ENCODE data around the gene BDKRB2. TPM values are rescaled to one million over a fixed set of nuclear protein-coding genes. Genes with fewer than 3 reads are reported as not detected.

BDKRB2 gene
- total RNA-seq, 1 experiment from 2014 or later = 0.15 TPM

GRCh38 chr14:96271421-96271762, 66.8 kb downstream of the BDKRB2 start:
- H3K4me3 Mint-ChIP-seq = no peak overlapping the region
- no peaks in the 10 kb centered on the region for H3K23me2 ChIP-seq (ENCODE audit: insufficient read length, low read depth, low read length, poor library complexity, severe bottlenecking)
- no peak overlapping the region for H3K18ac ChIP-seq (ENCODE audit: insufficient read length, low read depth, low read length)
- H3K9ac ChIP-seq (ENCODE audit: extremely low read depth, insufficient read length, low read length) = no peak overlapping the region
- H2BK120ac ChIP-seq (ENCODE audit: low read depth, low read length, poor library complexity, severe bottlenecking) = no peak overlapping the region
- no peak overlapping the region for H4K8ac ChIP-seq (replicated peaks; ENCODE audit: insufficient read length, low read depth, low read length)
- H2AK5ac ChIP-seq (ENCODE audit: insufficient read length, low read length) = no peak overlapping the region
- H2BK15ac ChIP-seq (ENCODE audit: low read depth, low read length) = no peak overlapping the region
- no peak overlapping the region for H3K56ac ChIP-seq (ENCODE audit: insufficient read length, low read depth, low read length)
- peaks cover 2% of the 10 kb centered on the region for H3K27me3 Mint-ChIP-seq (ENCODE audit: low read depth)
- no peaks in the 10 kb centered on the region for H3K9me3 ChIP-seq (ENCODE audit: control insufficient read depth, low read depth, low read length)
- H2AFZ ChIP-seq (ENCODE audit: low read length) = no peak overlapping the region
- H4K91ac ChIP-seq (ENCODE audit: insufficient read length, low read depth, low read length) = no peak overlapping the region
- H2BK5ac ChIP-seq (ENCODE audit: insufficient read length, low read length) = no peak overlapping the region
- no peak for DNase-seq
- H3K79me1 ChIP-seq (ENCODE audit: insufficient read depth, low read depth, low read length, poor library complexity, severe bottlenecking) = no peaks in the 10 kb centered on the region
- peaks cover 0 to 3% of the 10 kb centered on the region in 2 experiments; a peak in 2 of 4 replicates for H3K4me1 Mint-ChIP-seq
- no peaks in the 10 kb centered on the region for H3K79me2 ChIP-seq (ENCODE audit: insufficient read depth, low read length)
- H3K23ac ChIP-seq (ENCODE audit: insufficient read length, low read depth, low read length) = no peak overlapping the region
- H2BK20ac ChIP-seq (ENCODE audit: low read depth, low read length, poor library complexity, severe bottlenecking) = no peak overlapping the region
- TF ChIP-seq CTCF (conservative IDR thresholded peaks at IDR 0.05) = no peak
- no peak overlapping the region for H4K5ac ChIP-seq (ENCODE audit: insufficient read length, low read depth, low read length)
- H3K4me2 ChIP-seq (ENCODE audit: insufficient read depth, insufficient read length, low read length) = no peak overlapping the region
- H3K14ac ChIP-seq (ENCODE audit: insufficient read depth, low read length) = no peak overlapping the region
- H3K4ac ChIP-seq (ENCODE audit: low read depth, low read length) = no peak overlapping the region
- no peaks in the 10 kb centered on the region for H4K20me1 ChIP-seq (ENCODE audit: control insufficient read depth, insufficient read depth, insufficient read length)
- no CpG with 5 or more reads among the region's 1 CpG for WGBS (ENCODE audit: extremely low coverage, insufficient read length, low lambda C conversion rate)
- H2BK12ac ChIP-seq (ENCODE audit: insufficient read length, low read depth, low read length) = no peak overlapping the region
- H3K27ac ChIP-seq (ENCODE audit: insufficient read length, low read depth, low read length) = no peak overlapping the region
- H3K27ac Mint-ChIP-seq = no peak overlapping the region
- no peaks in the 10 kb centered on the region for H3K27me3 ChIP-seq (ENCODE audit: insufficient read depth, low read length)
- peaks cover 16 to 22% of the 10 kb centered on the region in 2 experiments; a peak in 4 of 5 replicates for H3K9me3 Mint-ChIP-seq
- no peaks in the 10 kb centered on the region for H3K4me1 ChIP-seq (ENCODE audit: insufficient read depth, low read length)
- no peak overlapping the region for H3T11ph ChIP-seq (ENCODE audit: low read length)
- peaks cover 4 to 11% (median 4%) of the 10 kb centered on the region in 3 experiments; a peak in 3 of 7 replicates for H3K36me3 Mint-ChIP-seq (ENCODE audit: insufficient read depth in 1 of 3, low read depth in 3 of 3)
